ENCODE data around the gene SLC1A2.
A peak's percentile ranks its signal among the peaks of the same experiment; 100 is the strongest.

Gene SLC1A2

GRCh38 chr11:35277827-35278226 lies 141.5 kb downstream of the SLC1A2 start:
- Histone ChIP-seq H3K4me3 (no peak overlapping the region), H3K27ac (no peak overlapping the region)
- TF ChIP-seq, protein P1, sequence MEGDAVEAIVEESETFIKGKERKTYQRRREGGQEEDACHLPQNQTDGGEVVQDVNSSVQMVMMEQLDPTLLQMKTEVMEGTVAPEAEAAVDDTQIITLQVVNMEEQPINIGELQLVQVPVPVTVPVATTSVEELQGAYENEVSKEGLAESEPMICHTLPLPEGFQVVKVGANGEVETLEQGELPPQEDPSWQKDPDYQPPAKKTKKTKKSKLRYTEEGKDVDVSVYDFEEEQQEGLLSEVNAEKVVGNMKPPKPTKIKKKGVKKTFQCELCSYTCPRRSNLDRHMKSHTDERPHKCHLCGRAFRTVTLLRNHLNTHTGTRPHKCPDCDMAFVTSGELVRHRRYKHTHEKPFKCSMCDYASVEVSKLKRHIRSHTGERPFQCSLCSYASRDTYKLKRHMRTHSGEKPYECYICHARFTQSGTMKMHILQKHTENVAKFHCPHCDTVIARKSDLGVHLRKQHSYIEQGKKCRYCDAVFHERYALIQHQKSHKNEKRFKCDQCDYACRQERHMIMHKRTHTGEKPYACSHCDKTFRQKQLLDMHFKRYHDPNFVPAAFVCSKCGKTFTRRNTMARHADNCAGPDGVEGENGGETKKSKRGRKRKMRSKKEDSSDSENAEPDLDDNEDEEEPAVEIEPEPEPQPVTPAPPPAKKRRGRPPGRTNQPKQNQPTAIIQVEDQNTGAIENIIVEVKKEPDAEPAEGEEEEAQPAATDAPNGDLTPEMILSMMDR (IDR thresholded peaks at IDR 0.05), result no peak
- DNase-seq (ENCODE audit: low spot score), result no peak

DNA sequence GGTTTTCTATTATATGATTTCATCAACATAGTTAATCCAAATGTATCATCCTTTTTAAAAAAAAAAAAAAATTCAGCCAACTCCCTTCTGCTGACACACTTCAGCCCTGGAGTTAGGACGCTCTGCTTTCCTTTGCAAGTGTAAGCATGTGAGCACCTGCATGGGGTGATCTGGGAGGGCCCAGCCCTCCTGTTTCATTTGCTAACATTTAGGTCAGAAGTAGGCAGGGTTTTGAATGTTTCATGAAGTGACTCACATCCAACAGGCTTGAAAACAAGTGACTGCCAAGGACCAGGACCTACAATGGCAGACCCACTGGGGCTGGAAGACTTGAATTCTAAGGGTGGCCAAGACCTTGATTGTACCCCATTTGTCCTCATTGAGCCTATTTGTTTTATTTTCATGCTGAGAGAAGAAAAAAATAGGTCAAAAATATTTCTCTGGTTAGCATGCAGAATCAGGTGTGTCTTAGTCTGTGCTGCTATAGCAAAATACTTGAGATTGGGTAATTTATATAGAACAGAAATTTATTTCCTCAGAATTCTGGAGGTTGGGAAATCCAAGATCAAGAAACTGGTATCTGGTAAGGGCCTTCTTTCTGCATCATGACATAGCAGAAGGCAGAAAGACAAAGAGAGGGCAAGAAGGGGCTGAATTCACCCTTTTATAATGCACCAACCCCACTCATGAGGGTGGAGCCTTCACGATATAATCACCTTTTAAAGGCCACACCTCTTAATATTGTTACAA lies 142.8 kb downstream of the SLC1A2 start:
- TF ChIP-seq, protein P1 (IDR thresholded peaks at IDR 0.05), result no peak
- Histone ChIP-seq H3K27ac (no peak overlapping the region), H3K4me3 (no peak overlapping the region)
- DNase-seq (ENCODE audit: low spot score), result no peak

GRCh38 chr11:35275786-35276170 lies 143.6 kb downstream of the SLC1A2 start:
- TF ChIP-seq, protein P1 (IDR thresholded peaks at IDR 0.05), result no peak
- Histone ChIP-seq H3K4me3 (no peak overlapping the region), H3K27ac (peak overlapping the region; percentile 27 to 34)
- DNase-seq (ENCODE audit: low spot score), result no peak

GRCh38 chr11:35274909-35275785 lies 144.2 kb downstream of the SLC1A2 start:
- Histone ChIP-seq H3K27ac (peak overlapping the region; percentile 27 to 34), H3K4me3 (no peak overlapping the region)
- TF ChIP-seq, protein P1 (IDR thresholded peaks at IDR 0.05), result no peak
- no peak for DNase-seq (ENCODE audit: low spot score)

DNA sequence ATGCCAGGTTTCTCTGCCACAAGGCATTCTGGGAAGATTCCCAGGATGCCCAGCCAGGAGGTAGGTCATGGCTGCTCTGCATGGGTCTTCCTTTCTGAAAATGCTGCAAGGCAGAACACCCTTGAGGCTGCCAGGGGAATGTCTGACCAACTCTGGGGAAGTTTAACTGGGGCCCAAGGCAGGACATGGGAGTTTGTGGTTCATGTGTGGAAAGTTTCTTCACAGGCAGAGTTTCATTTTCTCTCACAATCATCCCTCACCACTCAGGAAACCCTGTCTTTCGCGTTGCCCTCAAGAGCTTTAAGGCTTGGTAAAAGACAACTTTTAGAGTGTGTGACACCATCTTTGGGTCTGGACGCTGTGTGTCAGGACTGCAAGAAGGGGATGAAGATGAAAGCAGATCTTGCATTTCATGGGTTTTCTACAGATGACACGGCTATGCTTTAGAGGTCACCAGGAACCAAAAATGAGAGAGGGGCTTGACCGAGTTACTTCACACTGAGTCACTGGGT lies 146.9 kb downstream of the SLC1A2 start:
- TF ChIP-seq, protein P1 (IDR thresholded peaks at IDR 0.05), result no peak
- H3K4me3 ChIP-seq, result no peak overlapping the region
- no peak for DNase-seq (ENCODE audit: low spot score)
- H3K27ac ChIP-seq, result no peak overlapping the region

DNA sequence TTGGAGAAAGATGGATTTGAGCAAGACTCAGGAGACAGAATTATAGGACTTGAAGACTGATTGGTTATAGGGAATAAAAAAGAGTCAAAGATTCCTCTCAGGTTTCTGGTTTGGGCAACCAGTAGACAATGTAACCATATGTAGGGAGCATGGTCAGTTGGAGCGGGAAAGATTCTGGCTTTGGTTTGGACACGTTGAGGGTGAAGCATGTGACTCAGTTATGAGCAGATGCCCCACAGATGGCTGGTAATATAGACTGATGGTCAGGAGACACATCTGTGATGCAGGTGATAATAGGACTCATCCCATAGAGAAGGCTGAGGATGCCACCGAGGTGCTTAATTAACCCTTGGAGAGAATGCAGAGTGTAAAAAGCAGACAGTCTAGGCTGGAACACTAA lies 148.3 kb downstream of the SLC1A2 start:
- no peak for DNase-seq (ENCODE audit: low spot score)
- TF ChIP-seq, protein P1 (IDR thresholded peaks at IDR 0.05), result no peak
- H3K4me3 ChIP-seq, result no peak overlapping the region
- H3K27ac ChIP-seq, result no peak overlapping the region

Measured in coronary artery (tissue), 2 donors.